OCI-LY7 (cell line): ENCODE results near the gene SYT7. TPM values are rescaled to one million over a fixed set of nuclear protein-coding genes. Genes with fewer than 3 reads are reported as not detected.

Experiments used
- BruUV-seq: library from RNA; stranded (reverse); fragments of 400-500 nt; replicated peaks from 2 replicates; lab custom pipeline; 2021; lab: Mats Ljungman, UMichigan
- CTCF ChIA-PET: fragments of 300-600 bp; sonication (Branson Sonifier 250); formaldehyde crosslinking; loops from one replicate; lab custom pipeline; 2022; ENCODE audit warnings: antibody characterized with exemption; ENCODE audit not compliant: unreplicated experiment; lab: Charles Lee
- POLR2A ChIA-PET: fragments of 300-600 bp; sonication (Branson Sonifier 250); formaldehyde crosslinking; loops from one replicate; lab custom pipeline; 2022; ENCODE audit warnings: antibody characterized with exemption; lab: Charles Lee
- DNase-seq: peaks from one replicate; pipeline ENCODE4 v3.0.0-alpha.2; 2015; ENCODE audit warnings: low spot score
- H2AFZ ChIP-seq: fragments of 200-600 bp; sonication (generic), shearing (Covaris generic); 2 replicates; pipeline ENCODE4 v1.6.1; 2014; ENCODE audit warnings: mild to moderate bottlenecking, antibody characterized with exemption, low read length, moderate library complexity
- H3K27ac ChIP-seq: fragments of 200-600 bp; sonication (generic); 2 replicates; pipeline ENCODE4 v1.5.1; 2014; ENCODE audit warnings: mixed run types, low read depth, mild to moderate bottlenecking, moderate library complexity, low read length, inconsistent platforms; ENCODE audit not compliant: poor library complexity, severe bottlenecking
- H3K36me3 ChIP-seq: fragments of 200-600 bp; sonication (generic); 2 replicates; pipeline ENCODE4 v1.6.1; 2014; ENCODE audit warnings: mild to moderate bottlenecking, antibody characterized with exemption, low read length, moderate library complexity, mixed read lengths; ENCODE audit not compliant: insufficient read depth
- H3K4me1 ChIP-seq: fragments of 200-600 bp; sonication (generic); 2 replicates; pipeline ENCODE4 v1.5.1; 2014; ENCODE audit warnings: mild to moderate bottlenecking, low read length; ENCODE audit not compliant: insufficient read depth, poor library complexity, severe bottlenecking
- H3K4me2 ChIP-seq: fragments of 200-600 bp; sonication (generic); 2 replicates; pipeline ENCODE4 v1.6.1; 2014; ENCODE audit warnings: mild to moderate bottlenecking, low read length
- H3K4me3 ChIP-seq: fragments of 200-600 bp; sonication (generic); 2 replicates; pipeline ENCODE4 v1.5.1; 2014; ENCODE audit warnings: mild to moderate bottlenecking, low read depth, low read length; ENCODE audit not compliant: poor library complexity, severe bottlenecking
- H3K79me2 ChIP-seq: fragments of 200-600 bp; sonication (generic); 2 replicates; pipeline ENCODE4 v1.6.1; 2016; ENCODE audit warnings: low read depth, mild to moderate bottlenecking, low read length, moderate library complexity, mixed read lengths; ENCODE audit not compliant: insufficient read depth
- H3K9me2 ChIP-seq: fragments of 200-600 bp; sonication (generic); 2 replicates; pipeline ENCODE4 v1.6.1; 2016; ENCODE audit warnings: mild to moderate bottlenecking, low read length, mixed read lengths; ENCODE audit not compliant: insufficient read depth
- H3K9me3 ChIP-seq: fragments of 200-600 bp; sonication (generic); 2 replicates; pipeline ENCODE4 v1.6.1; 2014; ENCODE audit warnings: mild to moderate bottlenecking, mixed run types, low read length, mixed read lengths
- H4K20me1 ChIP-seq: fragments of 200-600 bp; sonication (generic); 2 replicates; pipeline ENCODE4 v1.6.1; 2014; ENCODE audit warnings: mild to moderate bottlenecking, antibody characterized with exemption, low read length, moderate library complexity, mixed read lengths; ENCODE audit not compliant: insufficient read depth
- CTCF ChIP-seq: fragments of 200-600 bp; sonication (generic); conservative IDR thresholded peaks from 2 replicates; pipeline ENCODE4 v1.5.1; 2014; ENCODE audit warnings: mild to moderate bottlenecking, antibody characterized with exemption, low read length, moderate library complexity, mixed read lengths
- EZH2phosphoT487 ChIP-seq: fragments of 200-600 bp; sonication (generic); IDR thresholded peaks from 2 replicates; pipeline ENCODE4 v1.6.1; 2018; ENCODE audit warnings: low read depth, borderline replicate concordance, mild to moderate bottlenecking, mixed run types, antibody characterized with exemption, low read length, moderate library complexity, mixed read lengths
- intact Hi-C: fragments of 100-400 bp; cut with micrococcal nuclease; formaldehyde crosslinking; loops from one replicate; pipeline ENCODE4 v1.10.0; 2022; ENCODE audit not compliant: unreplicated experiment
- total RNA-seq, 2 experiments: library from RNA; depleted of rRNA in 1 of 2; stranded (reverse); fragments of >200 nt in 1 of 2; shearing (Covaris generic) in 1 of 2; gene quantifications; 2 replicates each; pipeline ENCODE4 v1.2.3, GENCODE V29; 2014 to 2022

Gene SYT7
- total RNA-seq, 2 experiments from 2014 or later: not detected

- no peak overlapping the region for H3K4me3 ChIP-seq
- no peak overlapping the region for H2AFZ ChIP-seq
- H3K9me2 ChIP-seq: no peaks in the 10 kb centered on the region
- H3K4me2 ChIP-seq: no peak overlapping the region
- H3K36me3 ChIP-seq: no peaks in the 10 kb centered on the region
- no peaks in the 10 kb centered on the region for H4K20me1 ChIP-seq
- POLR2A ChIA-PET: no interaction called here
- no peaks in the 10 kb centered on the region for H3K4me1 ChIP-seq
- DNase-seq: no peak
- no peaks in the 10 kb centered on the region for H3K9me3 ChIP-seq
- CTCF ChIA-PET: no interaction called here
- no TSS peak for BruUV-seq
- intact Hi-C loops: no loop called here
- TF ChIP-seq EZH2phosphoT487 (no peak), CTCF (no peak)
- no peaks in the 10 kb centered on the region for H3K79me2 ChIP-seq
- no peak overlapping the region for H3K27ac ChIP-seq
Measured at GRCh38 chr11:61593151-61593550, 12.3 kb upstream of the SYT7 start.

GRCh38 chr11:61592176-61592575 is 11.3 kb upstream of the SYT7 start:
- no peak overlapping the region for H2AFZ ChIP-seq
- H4K20me1 ChIP-seq: no peaks in the 10 kb centered on the region
- no peak overlapping the region for H3K4me2 ChIP-seq
- no peaks in the 10 kb centered on the region for H3K4me1 ChIP-seq
- H3K27ac ChIP-seq: no peak overlapping the region
- ChIA-PET POLR2A (no interaction called here), CTCF (no interaction called here)
- TF ChIP-seq EZH2phosphoT487: no peak
- TF ChIP-seq CTCF: no peak
- no TSS peak for BruUV-seq
- no peak overlapping the region for H3K4me3 ChIP-seq
- no peaks in the 10 kb centered on the region for H3K36me3 ChIP-seq
- H3K9me3 ChIP-seq: no peaks in the 10 kb centered on the region
- intact Hi-C loops: no loop called here
- no peaks in the 10 kb centered on the region for H3K79me2 ChIP-seq
- DNase-seq: no peak
- H3K9me2 ChIP-seq: no peaks in the 10 kb centered on the region

GRCh38 chr11:61589961-61590360 is 9.1 kb upstream of the SYT7 start:
- Histone ChIP-seq H2AFZ (no peak overlapping the region), H4K20me1 (no peaks in the 10 kb centered on the region), H3K9me3 (no peaks in the 10 kb centered on the region), H3K4me2 (no peak overlapping the region), H3K27ac (no peak overlapping the region), H3K4me1 (no peaks in the 10 kb centered on the region), H3K4me3 (no peak overlapping the region), H3K9me2 (no peaks in the 10 kb centered on the region), H3K79me2 (no peaks in the 10 kb centered on the region), H3K36me3 (no peaks in the 10 kb centered on the region)
- intact Hi-C loops: no loop called here
- ChIA-PET POLR2A (no interaction called here), CTCF (no interaction called here)
- BruUV-seq: no TSS peak
- no peak for TF ChIP-seq CTCF
- TF ChIP-seq EZH2phosphoT487: no peak
- no peak for DNase-seq
